Common myeloid progenitor, CD34-positive (primary cell): Measurements from ENCODE around the gene VTA1. TPM values are rescaled to one million over a fixed set of nuclear protein-coding genes. Genes with fewer than 3 reads are reported as not detected.
"Not testable (repeated sequence)": the region's sequence is repeated elsewhere in the genome, so short reads cannot be mapped to it uniquely, and the experiment has no call there.

Experiments used
- CTCF ChIA-PET: fragments of 350-600 bp; sonication (Branson Sonifier 250); formaldehyde crosslinking; loops from one replicate; lab custom pipeline; 2021; ENCODE audit warnings: antibody characterized with exemption; lab: Charles Lee
- POLR2A ChIA-PET: fragments of 350-600 bp; sonication (Branson Sonifier 250); formaldehyde crosslinking; loops from one replicate; lab custom pipeline; 2021; ENCODE audit warnings: antibody characterized with exemption; lab: Charles Lee
- DNase-seq, 3 donors: peaks; one replicate each; pipeline versions ENCODE4 v3.0.0 to v3.0.0-alpha.2; 2013
- H3K27ac ChIP-seq, 2 experiments: 1 replicate in 1 of 2; 2 replicates in 1 of 2; pipeline ENCODE4 v1.7.0; 2013; ENCODE audit warnings: inconsistent platforms in 2 of 2, low read length in 2 of 2, mild to moderate bottlenecking in 2 of 2, low read depth in 1 of 2, moderate library complexity in 1 of 2; ENCODE audit not compliant: severe bottlenecking in 2 of 2, insufficient read depth in 1 of 2, poor library complexity in 1 of 2
- H3K27me3 ChIP-seq, 5 experiments: replicated peaks in 2 of 5; 1 replicate in 3 of 5; 2 replicates in 2 of 5; pipeline versions ENCODE4 v1.6.1 to v1.7.0; 2013; ENCODE audit warnings: low read length in 4 of 5, mild to moderate bottlenecking in 2 of 5, moderate library complexity in 2 of 5, inconsistent platforms in 1 of 5; ENCODE audit not compliant: insufficient read depth in 5 of 5, control insufficient read depth in 4 of 5
- H3K36me3 ChIP-seq, 4 experiments: 1 replicate in 2 of 4; 2 replicates in 2 of 4; pipeline versions ENCODE4 v1.6.1 to v1.7.0; 2013; ENCODE audit warnings: low read length in 3 of 4, control low read depth in 1 of 4, mild to moderate bottlenecking in 1 of 4; ENCODE audit not compliant: control insufficient read depth in 4 of 4, insufficient read depth in 4 of 4
- H3K4me1 ChIP-seq, 4 experiments: 1 replicate in 3 of 4; 2 replicates in 1 of 4; pipeline versions ENCODE4 v1.6.1 to v1.7.1; 2013; ENCODE audit warnings: low read length in 3 of 4, mild to moderate bottlenecking in 3 of 4, control low read depth in 1 of 4, inconsistent platforms in 1 of 4, moderate library complexity in 1 of 4; ENCODE audit not compliant: control insufficient read depth in 4 of 4, insufficient read depth in 4 of 4; ENCODE audit errors: control extremely low read depth in 1 of 4
- H3K4me3 ChIP-seq, 7 experiments: 1 replicate in 4 of 7; 2 replicates in 3 of 7; pipeline versions ENCODE4 v1.5.1 to v1.7.0; 2013; ENCODE audit warnings: mild to moderate bottlenecking in 7 of 7, low read length in 6 of 7, moderate library complexity in 6 of 7, inconsistent platforms in 2 of 7, low read depth in 2 of 7, control low read depth in 1 of 7; ENCODE audit not compliant: insufficient read depth in 4 of 7, control insufficient read depth in 1 of 7; ENCODE audit errors: extremely low read depth in 1 of 7
- H3K9me3 ChIP-seq, 5 experiments: 1 replicate in 4 of 5; 2 replicates in 1 of 5; pipeline versions ENCODE4 v1.6.1 to v1.7.1; 2013; ENCODE audit warnings: low read length in 4 of 5, mild to moderate bottlenecking in 2 of 5, inconsistent platforms in 1 of 5, low read depth in 1 of 5, moderate library complexity in 1 of 5; ENCODE audit not compliant: control insufficient read depth in 4 of 5, insufficient read depth in 2 of 5; ENCODE audit errors: control extremely low read depth in 1 of 5
- WGBS: methylation state at CpG from one replicate; pipeline ENCODE4 v1.1.5; 2013; ENCODE audit not compliant: insufficient coverage; 5-methylcytosine and 5-hydroxymethylcytosine counted together
- polyA plus RNA-seq: library from polyadenylated mRNA; unstranded; fragments of 120-200 nt; gene quantifications from one replicate; pipeline ENCODE4 v1.2.1, GENCODE V29; 2013

Gene VTA1
- polyA plus RNA-seq: 38.0 TPM

- WGBS: 1% methylated on average over 16 of the region's 38 CpGs
- POLR2A ChIA-PET: interaction anchor here (0.6 kb wide), 1 partner anchor 294 kb away, joined by 3 read pairs; no protein-coding TSS in a partner anchor
Observed at GRCh38 chr6:142146828-142147662, at the start of gene VTA1, which contains the start of gene NMBR. TSS of gene VTA1 (plus strand) at chr6:142147263. CDS start at chr6:142147288, 25 bp downstream. TSS of gene NMBR (minus strand) at chr6:142147122. CDS start at chr6:142088658, 58,464 bp downstream.

GRCh38 chr6:142104820-142105219, 42.2 kb upstream of the VTA1 start:
- H3K36me3 ChIP-seq, H3K4me3 ChIP-seq, DNase-seq, POLR2A ChIA-PET, H3K9me3 ChIP-seq, H3K4me1 ChIP-seq, H3K27me3 ChIP-seq, CTCF ChIA-PET, H3K27ac ChIP-seq: not testable (repeated sequence)
- WGBS: 100% methylated on average over 5 of the region's 5 CpGs

More at GRCh38 chr6:142146828-142147662, at the start of gene VTA1, which contains the start of gene NMBR:
- Histone ChIP-seq H3K36me3 (peaks cover 0 to 8% (median 0%) of the 10 kb centered on the region in 4 experiments), H3K9me3 (no peaks in the 10 kb centered on the region), H3K4me3 (peak within 1 kb of the TSS; percentile 82 to 99 (median 90)), H3K27ac (peak within 1 kb of the TSS; percentile 59 to 89), H3K27me3 (no peaks in the 10 kb centered on the region), H3K4me1 (peaks cover 10 to 28% (median 15%) of the 10 kb centered on the region in 4 experiments)
- peak; percentile 100 for DNase-seq
- CTCF ChIA-PET: interaction anchor here (0.8 to 3.2 kb wide), 8 partner anchors 9 to 1908 kb away, joined by 3 to 27 read pairs (median 4); no protein-coding TSS in a partner anchor

GRCh38 chr6:142110820-142111219, 36.2 kb upstream of the VTA1 start:
- not testable (repeated sequence) for H3K4me3 ChIP-seq, H3K27ac ChIP-seq, H3K4me1 ChIP-seq, H3K27me3 ChIP-seq, H3K36me3 ChIP-seq, DNase-seq, H3K9me3 ChIP-seq
- CTCF ChIA-PET: interaction anchor here (1.4 kb wide), 1 partner anchor 12 kb away, joined by 5 read pairs; no protein-coding TSS in a partner anchor
- POLR2A ChIA-PET: interaction anchor here (0.6 kb wide), 1 partner anchor 33 kb away, joined by 5 read pairs; no protein-coding TSS in a partner anchor
- 98% methylated on average over 5 of the region's 9 CpGs for WGBS

- POLR2A ChIA-PET: no interaction called here
- no CpG with 5 or more reads among the region's 4 CpGs for WGBS
Observed at GRCh38 chr6:142112451-142113061, 34.5 kb upstream of the VTA1 start.

GRCh38 chr6:142117366-142117765, 29.7 kb upstream of the VTA1 start:
- Histone ChIP-seq H3K4me3 (no peak overlapping the region), H3K27me3 (peaks cover 0 to 2% (median 0%) of the 10 kb centered on the region in 5 experiments), H3K36me3 (no peaks in the 10 kb centered on the region), H3K4me1 (no peaks in the 10 kb centered on the region), H3K27ac (no peak overlapping the region), H3K9me3 (no peaks in the 10 kb centered on the region)
- no CpG with 5 or more reads among the region's 2 CpGs for WGBS
- CTCF ChIA-PET: no interaction called here
- POLR2A ChIA-PET: no interaction called here
- no peak for DNase-seq

More at GRCh38 chr6:142112451-142113061, 34.5 kb upstream of the VTA1 start:
- Histone ChIP-seq H3K36me3 (no peaks in the 10 kb centered on the region), H3K27ac (no peak overlapping the region), H3K9me3 (no peaks in the 10 kb centered on the region), H3K4me3 (no peak overlapping the region), H3K27me3 (no peaks in the 10 kb centered on the region), H3K4me1 (no peaks in the 10 kb centered on the region)
- DNase-seq: peak; percentile 66 to 86 (median 80)
- CTCF ChIA-PET: interaction anchor here (1.4 to 1.8 kb wide), 3 partner anchors 9 to 123 kb away, joined by 4 to 5 read pairs (median 5); no protein-coding TSS in a partner anchor

- Histone ChIP-seq H3K4me3 (no peak overlapping the region), H3K9me3 (no peaks in the 10 kb centered on the region), H3K4me1 (no peaks in the 10 kb centered on the region), H3K36me3 (no peaks in the 10 kb centered on the region), H3K27me3 (peaks cover 0 to 2% (median 0%) of the 10 kb centered on the region in 5 experiments), H3K27ac (no peak overlapping the region)
- no peak for DNase-seq
- ChIA-PET POLR2A (no interaction called here), CTCF (no interaction called here)
- 80% methylated on average over 1 of the region's 3 CpGs for WGBS
Observed at GRCh38 chr6:142118328-142118727, 28.7 kb upstream of the VTA1 start.
